ENCODE measurements around the gene TRAF4.

DNA sequence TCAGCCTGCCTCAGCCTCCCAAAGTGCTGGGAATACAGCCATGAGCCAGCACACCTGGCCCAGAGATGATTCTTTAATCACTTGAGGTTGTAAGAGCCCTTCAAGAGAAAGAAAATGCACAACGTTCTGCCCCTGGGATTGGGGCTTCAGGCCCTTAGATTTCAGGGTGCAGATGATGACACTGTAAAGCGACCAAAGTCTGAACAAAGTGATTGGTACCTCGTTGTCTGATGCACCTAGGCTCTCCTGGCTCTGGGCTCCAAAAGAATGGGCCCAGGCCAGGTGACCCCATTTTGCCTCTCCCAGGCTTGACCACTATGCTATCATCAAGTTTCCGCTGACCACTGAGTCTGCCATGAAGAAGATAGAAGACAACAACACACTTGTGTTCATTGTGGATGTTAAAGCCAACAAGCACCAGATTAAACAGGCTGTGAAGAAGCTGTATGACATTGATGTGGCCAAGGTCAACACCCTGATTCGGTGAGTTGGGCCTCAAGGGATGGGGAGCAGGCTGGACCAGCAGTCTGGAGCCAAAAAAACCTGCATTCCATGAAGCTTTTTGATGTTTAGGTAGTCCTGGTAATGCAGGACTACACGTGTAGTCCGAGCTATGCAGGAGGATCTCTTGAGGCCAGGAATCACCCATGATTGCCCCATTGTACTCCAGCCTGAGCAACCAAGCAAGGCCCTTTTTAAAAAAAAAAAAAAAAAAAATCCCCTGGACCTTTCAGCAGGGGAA lies 21.2 kb upstream of the TRAF4 start:
- TF ChIP-seq EP300 (IDR thresholded peaks at IDR 0.05) (no peak), CTCF (IDR thresholded peaks at IDR 0.05) (no peak), POLR2A (IDR thresholded peaks at IDR 0.05) (no peak), POLR2AphosphoS5 (IDR thresholded peaks at IDR 0.05) (no peak)
